ENCODE measurements around the gene VPS33A. TPM values are rescaled to one million over a fixed set of nuclear protein-coding genes. Genes with fewer than 3 reads are reported as not detected.
"Not testable (repeated sequence)": the region's sequence is repeated elsewhere in the genome, so short reads cannot be mapped to it uniquely, and the experiment has no call there.

VPS33A gene
- total and polyA plus RNA-seq, 4 experiments from 2014 or later = 33.2 to 42.6 (median 39.8) TPM

GRCh38 chr12:122260735-122261134 is 5.6 kb downstream of the VPS33A start:
- peak overlapping the region in 1 of 7 donors; percentile 36 for H3K27ac Mint-ChIP-seq
- H3K9me3 Mint-ChIP-seq; DNase-seq; H3K27me3 Mint-ChIP-seq; H3K27ac ChIP-seq (ENCODE audit: low read depth, low read length); H3K4me3 Mint-ChIP-seq; H3K27me3 ChIP-seq (ENCODE audit: insufficient read depth, low read length); intact Hi-C loops (cut with micrococcal nuclease); H3K9me3 ChIP-seq (ENCODE audit: control insufficient read depth in 1 of 2, low read length in 2 of 2); H3K4me3 ChIP-seq (ENCODE audit: low read length in 2 of 2): not testable (repeated sequence)
- POLR2A ChIA-PET (ENCODE audit: partially characterized antibody) = interaction anchor here (0.8 to 5.2 kb wide), 2 partner anchors 10 to 15 kb away, joined by 3 to 31 read pairs; no protein-coding TSS in a partner anchor
- H3K4me1 Mint-ChIP-seq = peaks cover 21 to 53% (median 33%) of the 10 kb centered on the region in 4 donors
- peaks cover 18% of the 10 kb centered on the region for H3K36me3 ChIP-seq (ENCODE audit: insufficient read depth, low read length)
- peaks cover 14% of the 10 kb centered on the region for H3K4me1 ChIP-seq (ENCODE audit: insufficient read depth, low read length)
- CTCF ChIA-PET (ENCODE audit: partially characterized antibody) = interaction anchor here (3.3 kb wide), 1 partner anchor 16 kb away, joined by 16 read pairs; no protein-coding TSS in a partner anchor
- peaks cover 39 to 65% of the 10 kb centered on the region in 2 donors for H3K36me3 Mint-ChIP-seq

GRCh38 chr12:122258939-122259338 is 7.4 kb downstream of the VPS33A start:
- H3K27me3 Mint-ChIP-seq; H3K4me1 ChIP-seq (ENCODE audit: insufficient read depth, low read length); intact Hi-C loops (cut with micrococcal nuclease); H3K27ac ChIP-seq (ENCODE audit: low read depth, low read length); H3K27me3 ChIP-seq (ENCODE audit: insufficient read depth, low read length); DNase-seq; H3K9me3 Mint-ChIP-seq; H3K4me3 ChIP-seq (ENCODE audit: low read length in 2 of 2); H3K9me3 ChIP-seq (ENCODE audit: control insufficient read depth in 1 of 2, low read length in 2 of 2): not testable (repeated sequence)
- Mint-ChIP-seq H3K27ac (peak overlapping the region in 2 of 7 donors; percentile 68 to 79), H3K36me3 (peaks cover 45 to 69% of the 10 kb centered on the region in 2 donors), H3K4me1 (peaks cover 17 to 37% (median 23%) of the 10 kb centered on the region in 4 donors), H3K4me3 (peak overlapping the region in 1 of 8 donors; percentile 48)
- ChIA-PET POLR2A (ENCODE audit: partially characterized antibody) (interaction anchor here (5.2 kb wide), 1 partner anchor 14 kb away, joined by 31 read pairs; no protein-coding TSS in a partner anchor), CTCF (ENCODE audit: partially characterized antibody) (interaction anchor here (1.2 kb wide), 1 partner anchor 15 kb away, joined by 3 read pairs; no protein-coding TSS in a partner anchor)
- H3K36me3 ChIP-seq (ENCODE audit: insufficient read depth, low read length) = peaks cover 18% of the 10 kb centered on the region

DNA sequence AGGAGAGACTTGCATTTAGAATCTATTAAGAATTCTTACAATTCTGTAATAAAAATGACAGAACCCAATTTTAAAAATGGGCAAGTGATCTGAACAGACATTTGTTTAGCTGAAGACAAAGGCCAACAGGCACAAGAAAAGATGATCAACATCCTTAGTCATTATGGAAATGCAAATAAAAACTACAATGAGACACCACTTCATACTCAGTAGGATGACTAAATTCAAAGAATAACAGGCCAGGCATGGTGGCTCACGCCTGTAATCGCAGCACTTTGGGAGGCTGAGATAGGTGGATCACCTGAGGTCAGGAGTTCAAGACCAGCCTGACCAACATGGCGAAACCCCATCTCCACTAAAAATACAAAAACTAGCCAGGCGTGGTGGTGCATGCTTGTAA is 7.8 kb downstream of the VPS33A start:
- H3K27ac ChIP-seq (ENCODE audit: low read depth, low read length); H3K4me3 Mint-ChIP-seq; H3K9me3 Mint-ChIP-seq; H3K9me3 ChIP-seq (ENCODE audit: control insufficient read depth in 1 of 2, low read length in 2 of 2); H3K4me1 ChIP-seq (ENCODE audit: insufficient read depth, low read length); intact Hi-C loops (cut with micrococcal nuclease); DNase-seq; H3K27me3 Mint-ChIP-seq; H3K27me3 ChIP-seq (ENCODE audit: insufficient read depth, low read length); H3K4me3 ChIP-seq (ENCODE audit: low read length in 2 of 2): not testable (repeated sequence)
- ChIA-PET POLR2A (ENCODE audit: partially characterized antibody) (interaction anchor here (5.2 kb wide), 1 partner anchor 13 kb away, joined by 31 read pairs; no protein-coding TSS in a partner anchor), CTCF (ENCODE audit: partially characterized antibody) (interaction anchor here (1.2 to 1.5 kb wide), 2 partner anchors 14 to 27 kb away, joined by 3 read pairs; no protein-coding TSS in a partner anchor)
- Mint-ChIP-seq H3K27ac (peak overlapping the region in 4 of 7 donors; percentile 17 to 78 (median 66)), H3K4me1 (peaks cover 16 to 37% (median 20%) of the 10 kb centered on the region in 4 donors), H3K36me3 (peaks cover 46 to 67% of the 10 kb centered on the region in 2 donors)
- H3K36me3 ChIP-seq (ENCODE audit: insufficient read depth, low read length) = peaks cover 14% of the 10 kb centered on the region

- no peaks in the 10 kb centered on the region for H3K27me3 ChIP-seq (ENCODE audit: insufficient read depth, low read length)
- Mint-ChIP-seq H3K4me3 (no peak overlapping the region), H3K27ac (no peak overlapping the region), H3K9me3 (no peaks in the 10 kb centered on the region), H3K27me3 (no peaks in the 10 kb centered on the region), H3K36me3 (peaks cover 29 to 43% of the 10 kb centered on the region in 2 donors), H3K4me1 (peaks cover 5 to 11% (median 10%) of the 10 kb centered on the region in 4 donors)
- ChIA-PET CTCF (ENCODE audit: partially characterized antibody) (no interaction called here), POLR2A (ENCODE audit: partially characterized antibody) (interaction anchor here (0.7 to 1.0 kb wide), 2 partner anchors 10 to 15 kb away, joined by 3 read pairs; no protein-coding TSS in a partner anchor)
- no peak overlapping the region for H3K27ac ChIP-seq (ENCODE audit: low read depth, low read length)
- peaks cover 6% of the 10 kb centered on the region for H3K4me1 ChIP-seq (ENCODE audit: insufficient read depth, low read length)
- intact Hi-C loops (cut with micrococcal nuclease) = no loop called here
- H3K9me3 ChIP-seq (ENCODE audit: control insufficient read depth in 1 of 2, low read length in 2 of 2) = no peaks in the 10 kb centered on the region
- H3K36me3 ChIP-seq (ENCODE audit: insufficient read depth, low read length) = peaks cover 30% of the 10 kb centered on the region
- no peak for DNase-seq
- H3K4me3 ChIP-seq (ENCODE audit: low read length in 2 of 2) = no peak overlapping the region
These were observed 15.8 kb downstream of the VPS33A start for GRCh38 chr12:122250536-122250935.

- peaks cover 30% of the 10 kb centered on the region for H3K36me3 ChIP-seq (ENCODE audit: insufficient read depth, low read length)
- POLR2A ChIA-PET (ENCODE audit: partially characterized antibody) = interaction anchor here (1.0 to 1.4 kb wide), 2 partner anchors 16 kb away, joined by 3 read pairs; no protein-coding TSS in a partner anchor
- H3K27me3 Mint-ChIP-seq = no peaks in the 10 kb centered on the region
- no peaks in the 10 kb centered on the region for H3K27me3 ChIP-seq (ENCODE audit: insufficient read depth, low read length)
- H3K4me1 ChIP-seq (ENCODE audit: insufficient read depth, low read length) = peaks cover 10% of the 10 kb centered on the region
- peaks cover 7 to 13% (median 10%) of the 10 kb centered on the region in 4 donors for H3K4me1 Mint-ChIP-seq
- H3K36me3 Mint-ChIP-seq = peaks cover 28 to 41% of the 10 kb centered on the region in 2 donors
- intact Hi-C loops (cut with micrococcal nuclease) = no loop called here
- DNase-seq = no peak
- H3K27ac ChIP-seq (ENCODE audit: low read depth, low read length) = no peak overlapping the region
- H3K9me3 Mint-ChIP-seq = no peaks in the 10 kb centered on the region
- CTCF ChIA-PET (ENCODE audit: partially characterized antibody) = interaction anchor here (2.1 kb wide), 1 partner anchor 16 kb away, joined by 6 read pairs; the partner anchor contains the start of gene VPS33A
- H3K27ac Mint-ChIP-seq = peak overlapping the region in 3 of 7 donors; percentile 43 to 75 (median 57)
- no peak overlapping the region for H3K4me3 Mint-ChIP-seq
- no peak overlapping the region for H3K4me3 ChIP-seq (ENCODE audit: low read length in 2 of 2)
- H3K9me3 ChIP-seq (ENCODE audit: control insufficient read depth in 1 of 2, low read length in 2 of 2) = no peaks in the 10 kb centered on the region
These were observed 16.2 kb downstream of the VPS33A start for GRCh38 chr12:122250047-122250446.

DNA sequence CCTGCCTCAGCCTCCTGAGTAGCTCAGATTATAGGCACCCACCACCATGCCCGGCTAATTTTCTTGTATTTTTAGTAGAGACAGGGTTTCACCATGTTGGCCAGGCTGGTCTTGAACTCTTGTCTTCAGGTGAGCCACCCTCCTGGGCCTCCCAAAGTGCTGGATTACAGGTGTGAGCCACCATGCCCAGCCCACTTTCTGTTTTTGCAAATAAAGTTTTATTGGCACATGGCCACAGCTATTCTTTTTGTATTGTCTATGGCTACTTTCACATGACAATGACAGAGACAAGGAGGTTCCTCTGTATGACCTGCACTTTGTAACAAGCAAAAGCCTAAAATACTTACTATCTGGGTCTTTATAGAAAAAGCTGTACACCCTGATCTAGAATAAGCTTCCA is 20.7 kb downstream of the VPS33A start:
- H3K4me1 ChIP-seq (ENCODE audit: insufficient read depth, low read length) = peaks cover 41% of the 10 kb centered on the region
- DNase-seq = peak in 1 of 5 donors; percentile 18
- POLR2A ChIA-PET (ENCODE audit: partially characterized antibody) = interaction anchor here (1.4 to 4.8 kb wide), 13 partner anchors 9 to 1954 kb away, joined by 4 to 155 read pairs (median 7); partner anchors contain the start of genes B3GNT4, DIABLO, RNU4-2 and VPS33A
- H3K9me3 Mint-ChIP-seq = no peaks in the 10 kb centered on the region
- H3K9me3 ChIP-seq (ENCODE audit: control insufficient read depth in 1 of 2, low read length in 2 of 2) = no peaks in the 10 kb centered on the region
- intact Hi-C loops (cut with micrococcal nuclease) = no loop called here
- H3K27me3 Mint-ChIP-seq = no peaks in the 10 kb centered on the region
- peaks cover 33 to 46% of the 10 kb centered on the region in 2 donors for H3K36me3 Mint-ChIP-seq
- H3K4me3 Mint-ChIP-seq = peak overlapping the region; percentile 90 to 95 (median 93)
- H3K27ac Mint-ChIP-seq = peak overlapping the region; percentile 64 to 96 (median 94)
- H3K4me1 Mint-ChIP-seq = peaks cover 23 to 42% (median 34%) of the 10 kb centered on the region in 4 donors
- peak overlapping the region; percentile 63 to 92 for H3K4me3 ChIP-seq (ENCODE audit: low read length in 2 of 2)
- peaks cover 20% of the 10 kb centered on the region for H3K36me3 ChIP-seq (ENCODE audit: insufficient read depth, low read length)
- CTCF ChIA-PET (ENCODE audit: partially characterized antibody) = interaction anchor here (1.4 to 4.0 kb wide), 5 partner anchors 13 to 255 kb away, joined by 3 to 35 read pairs (median 16); partner anchors contain the start of genes DIABLO, VPS33A and ZCCHC8
- H3K27ac ChIP-seq (ENCODE audit: low read depth, low read length) = peak overlapping the region; percentile 67
- no peaks in the 10 kb centered on the region for H3K27me3 ChIP-seq (ENCODE audit: insufficient read depth, low read length)
